Endothelial cell of umbilical vein (primary cell): Measurements from ENCODE around the gene RAD51B. TPM values are rescaled to one million over a fixed set of nuclear protein-coding genes. Genes with fewer than 3 reads are reported as not detected.

ENCODE experiments used
- BruUV-seq: library from RNA; stranded (reverse); fragments of 400-500 nt; replicated peaks from 2 replicates; lab custom pipeline; 2021; lab: Mats Ljungman, UMichigan
- CTCF ChIA-PET: fragments of 300-600, 350-600 bp; sonication (Branson Sonifier 250); formaldehyde crosslinking; loops from one replicate; lab custom pipeline; 2021; ENCODE audit warnings: antibody characterized with exemption, inconsistent platforms; lab: Charles Lee
- POLR2A ChIA-PET: fragments of 300-600, 350-600 bp; sonication (Branson Sonifier 250); formaldehyde crosslinking; loops from one replicate; lab custom pipeline; 2021; ENCODE audit warnings: antibody characterized with exemption, inconsistent platforms; lab: Charles Lee
- DNase-seq: peaks from one replicate; pipeline ENCODE4 v3.0.0-alpha.2; 2011; ENCODE audit warnings: low read depth, low spot score
- FAIRE-seq: peaks from 2 replicates; lab custom pipeline; 2011; peaks lifted over from hg19 to GRCh38; lab: Jason Lieb, UNC
- H2AFZ ChIP-seq: 2 replicates; pipeline ENCODE4 v1.6.0; 2012; ENCODE audit warnings: low read depth, low read length, control low read depth, inconsistent platforms
- H3K27ac ChIP-seq: 2 replicates; pipeline ENCODE4 v1.5.1; 2011; ENCODE audit warnings: low read depth, mild to moderate bottlenecking, control low read depth, low read length, moderate library complexity; ENCODE audit not compliant: insufficient read depth
- H3K27me3 ChIP-seq, 2 experiments: 2 replicates each; pipeline versions ENCODE4 v1.6.0 to v1.6.1; 2011; ENCODE audit warnings: low read length in 2 of 2, mixed read lengths in 1 of 2; ENCODE audit not compliant: control insufficient read depth in 2 of 2, insufficient read depth in 2 of 2
- H3K36me3 ChIP-seq, 2 experiments: 2 replicates in 1 of 2; 3 replicates in 1 of 2; pipeline ENCODE4 v1.5.1; 2011; ENCODE audit warnings: low read length in 2 of 2, mild to moderate bottlenecking in 1 of 2, moderate library complexity in 1 of 2; ENCODE audit not compliant: control insufficient read depth in 2 of 2, insufficient read depth in 2 of 2; ENCODE audit errors: extremely low read depth in 1 of 2
- H3K4me1 ChIP-seq: 3 replicates; pipeline ENCODE4 v1.5.1; 2011; ENCODE audit warnings: mild to moderate bottlenecking, low read length; ENCODE audit not compliant: control insufficient read depth, insufficient read depth; ENCODE audit errors: extremely low read depth
- H3K4me2 ChIP-seq: 2 replicates; pipeline ENCODE4 v1.6.1; 2011; ENCODE audit warnings: low read length, control low read depth, mixed read lengths; ENCODE audit not compliant: insufficient read depth
- H3K4me3 ChIP-seq, 3 experiments: fragments of 200-600 bp in 1 of 3; sonication (generic), shearing (Covaris generic) in 1 of 3; replicated peaks in 1 of 3; 2 replicates each; pipeline ENCODE4 v1.5.1; 2011 to 2016; ENCODE audit warnings: control low read depth in 3 of 3, low read length in 3 of 3, mild to moderate bottlenecking in 2 of 3, inconsistent platforms in 1 of 3, low read depth in 1 of 3, moderate library complexity in 1 of 3; ENCODE audit not compliant: insufficient read depth in 1 of 3
- H3K79me2 ChIP-seq: 2 replicates; pipeline ENCODE4 v1.6.0; 2012; ENCODE audit warnings: low read length, inconsistent platforms; ENCODE audit not compliant: control insufficient read depth, insufficient read depth
- H3K9ac ChIP-seq: replicated peaks from 2 replicates; pipeline ENCODE3; 2011; ENCODE audit warnings: low read length, control low read depth; ENCODE audit not compliant: insufficient read depth; ENCODE audit errors: extremely low read depth
- H3K9me1 ChIP-seq: replicated peaks from 3 replicates; pipeline ENCODE4 v1.6.0; 2011; ENCODE audit warnings: mild to moderate bottlenecking, low read length; ENCODE audit not compliant: control insufficient read depth, insufficient read depth; ENCODE audit errors: extremely low read depth
- H3K9me3 ChIP-seq: replicated peaks from 2 replicates; pipeline ENCODE4 v1.5.1; 2012; ENCODE audit warnings: low read length, inconsistent platforms; ENCODE audit not compliant: control insufficient read depth, insufficient read depth
- H4K20me1 ChIP-seq: replicated peaks from 2 replicates; pipeline ENCODE3; 2011; ENCODE audit warnings: mild to moderate bottlenecking, low read length; ENCODE audit not compliant: control insufficient read depth, insufficient read depth; ENCODE audit errors: extremely low read depth
- CTCF ChIP-seq, 2 donors: IDR thresholded peaks; 1 replicate in 1 of 2; 2 replicates in 1 of 2; pipeline ENCODE4 v1.5.1; 2011; ENCODE audit warnings: low read length in 2 of 2, mild to moderate bottlenecking in 2 of 2, moderate library complexity in 2 of 2, control low read depth in 1 of 2, inconsistent platforms in 1 of 2, low read depth in 1 of 2; ENCODE audit not compliant: insufficient read depth in 1 of 2; ENCODE audit errors: extremely low read depth in 1 of 2
- EZH2 ChIP-seq: IDR thresholded peaks from 2 replicates; pipeline ENCODE4 v1.6.1; 2012; ENCODE audit warnings: borderline replicate concordance, low read depth, mild to moderate bottlenecking, moderate library complexity, low read length, inconsistent platforms; ENCODE audit not compliant: severe bottlenecking
- FOS ChIP-seq: IDR thresholded peaks from 2 replicates; pipeline ENCODE4 v1.6.1; 2011; ENCODE audit warnings: mild to moderate bottlenecking, low read length, moderate library complexity, borderline replicate concordance; ENCODE audit not compliant: insufficient read depth
- GATA2 ChIP-seq: IDR thresholded peaks from 2 replicates; pipeline ENCODE4 v1.7.0; 2011; ENCODE audit warnings: low read depth, mild to moderate bottlenecking, moderate library complexity, mixed read lengths, low read length; ENCODE audit not compliant: insufficient read length, insufficient read depth
- JUN ChIP-seq: IDR thresholded peaks from 2 replicates; pipeline ENCODE4 v1.6.1; 2011; ENCODE audit warnings: borderline replicate concordance, low read depth; ENCODE audit not compliant: insufficient read length, insufficient read depth
- MAX ChIP-seq: IDR thresholded peaks from 2 replicates; pipeline ENCODE4 v1.6.1; 2011; ENCODE audit not compliant: insufficient read depth, insufficient read length
- MYC ChIP-seq: IDR thresholded peaks from one replicate; pipeline ENCODE4 v1.6.1; 2011; ENCODE audit warnings: mild to moderate bottlenecking, low read depth, low read length
- POLR2A ChIP-seq: IDR thresholded peaks from 2 replicates; pipeline ENCODE4 v1.6.1; 2012; ENCODE audit warnings: low read depth, mild to moderate bottlenecking, control low read depth, low read length
- POLR2AphosphoS5 ChIP-seq: IDR thresholded peaks from 2 replicates; pipeline ENCODE4 v1.6.1; 2012; ENCODE audit warnings: low read depth, mild to moderate bottlenecking, control low read depth, low read length, moderate library complexity; ENCODE audit not compliant: insufficient read depth
- dilution Hi-C: fragments of 300-500 bp; cut with MboI; formaldehyde crosslinking; loops from one replicate; pipeline ENCODE4 v1.15.0; 2019; ENCODE audit warnings: low sequenced_read_pairs; ENCODE audit not compliant: extremely low pct_ligation_motif_present
- intact Hi-C: fragments of 100-400 bp; cut with micrococcal nuclease; formaldehyde crosslinking; loops from one replicate; pipeline ENCODE4 v1.10.0; 2022
- polyA plus RNA-seq, 4 experiments: library from polyadenylated mRNA; depleted of rRNA in 3 of 4; stranded (reverse) in 3 of 4; unstranded in 1 of 4; fragments of >200 nt; gene quantifications; 2 replicates each; pipeline versions ENCODE4 v1.2.1 to v1.2.3, GENCODE V29; 2011 to 2012; ENCODE audit warnings: missing spikeins in 1 of 4
- total RNA-seq: library from RNA; stranded (reverse); gene quantifications from 2 replicates; pipeline ENCODE4 v1.2.3, GENCODE V29; 2021

The RAD51B gene
- total and polyA plus RNA-seq, 2 donors (not counting 3 experiments of a cell fraction or from before 2014, with no cell fraction given) = 3.9 to 19.0 TPM

- H3K4me2 ChIP-seq = no peak overlapping the region
- BruUV-seq = no TSS peak
- no peak overlapping the region for H3K4me3 ChIP-seq
- ChIA-PET POLR2A (interaction anchor here (0.6 kb wide), 1 partner anchor 102 kb away, joined by 3 read pairs; the partner anchor contains the start of gene ZFP36L1), CTCF (interaction anchor here (1.2 kb wide), 1 partner anchor 72 kb away, joined by 3 read pairs; no protein-coding TSS in a partner anchor)
- no peaks in the 10 kb centered on the region for H4K20me1 ChIP-seq
- peaks cover 25% of the 10 kb centered on the region for H3K4me1 ChIP-seq
- H3K9ac ChIP-seq = no peak overlapping the region
- no peak overlapping the region for H3K27ac ChIP-seq
- no peaks in the 10 kb centered on the region for H3K36me3 ChIP-seq
- no peaks in the 10 kb centered on the region for H3K9me1 ChIP-seq
- TF ChIP-seq POLR2A (no peak), POLR2AphosphoS5 (no peak), MYC (no peak), FOS (no peak), CTCF (IDR thresholded peaks at IDR 0.05; ENCODE audit: extremely low read depth in 1 of 2, insufficient read depth in 1 of 2, low read depth in 1 of 2, low read length in 2 of 2) (no peak), JUN (no peak), GATA2 (no peak), EZH2 (no peak), MAX (no peak)
- H3K27me3 ChIP-seq = no peaks in the 10 kb centered on the region
- dilution Hi-C loops (no loop called here), intact Hi-C loops (no loop called here)
- no peaks in the 10 kb centered on the region for H3K9me3 ChIP-seq
- DNase-seq (no peak), FAIRE-seq (no peak)
- no peak overlapping the region for H2AFZ ChIP-seq
- no peaks in the 10 kb centered on the region for H3K79me2 ChIP-seq
Measured at GRCh38 chr14:68691031-68691791, 871.6 kb downstream of the RAD51B start.
